ENCODE results near the gene IL34. TPM values are rescaled to one million over a fixed set of nuclear protein-coding genes. Genes with fewer than 3 reads are reported as not detected.
A peak's percentile ranks its signal among the peaks of the same experiment; 100 is the strongest.

IL34 gene
- total and polyA plus RNA-seq, 5 donors from 2014 or later: not detected

DNA sequence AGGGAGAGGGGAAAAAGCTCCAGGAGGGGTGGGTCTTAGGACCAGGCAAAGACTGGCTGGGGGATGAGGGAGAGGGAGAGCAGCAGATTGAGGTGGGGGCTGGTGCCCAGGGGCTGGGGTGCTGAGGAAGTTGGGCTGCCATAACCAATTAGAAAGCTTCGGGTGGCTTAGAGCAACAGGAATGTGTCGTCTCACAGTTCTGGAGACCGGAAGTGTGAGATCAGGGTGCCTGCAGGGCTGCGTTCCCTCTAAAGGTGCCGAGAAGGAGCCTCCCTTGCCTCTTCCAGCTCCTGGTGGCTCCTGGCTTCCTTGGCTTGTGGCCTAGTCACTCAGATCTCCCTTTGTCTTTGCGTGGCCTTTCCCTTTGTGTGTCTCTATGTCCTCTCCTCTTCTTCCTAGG is 2.2 kb downstream of the IL34 start:
- Histone ChIP-seq H3K4me3 (ENCODE audit: low read depth, low read length) (no peak overlapping the region), H3K27me3 (ENCODE audit: control insufficient read depth, insufficient read depth, low read length) (no peaks in the 10 kb centered on the region), H3K9me3 (ENCODE audit: control insufficient read depth in 2 of 2, low read length in 2 of 2) (no peaks in the 10 kb centered on the region), H3K36me3 (ENCODE audit: control insufficient read depth, insufficient read depth, low read length) (no peaks in the 10 kb centered on the region), H3K27ac (ENCODE audit: insufficient read depth, low read length, poor library complexity, severe bottlenecking) (no peak overlapping the region), H3K4me1 (ENCODE audit: control insufficient read depth, insufficient read depth, low read length, poor library complexity, severe bottlenecking) (no peaks in the 10 kb centered on the region)
- no peaks in the 10 kb centered on the region for H3K9me3 Mint-ChIP-seq
- ATAC-seq (ENCODE audit: low read depth in 2 of 2) (no peak), DNase-seq (no peak)
- peak overlapping the region in 1 of 3 donors; percentile 27 for H3K27ac Mint-ChIP-seq
- peaks cover 6% of the 10 kb centered on the region for H3K27me3 Mint-ChIP-seq
- no peaks in the 10 kb centered on the region for H3K36me3 Mint-ChIP-seq
- peaks cover 0 to under 1% (median under 1%) of the 10 kb centered on the region in 4 donors for H3K4me1 Mint-ChIP-seq
- no peak overlapping the region for H3K4me3 Mint-ChIP-seq

DNA sequence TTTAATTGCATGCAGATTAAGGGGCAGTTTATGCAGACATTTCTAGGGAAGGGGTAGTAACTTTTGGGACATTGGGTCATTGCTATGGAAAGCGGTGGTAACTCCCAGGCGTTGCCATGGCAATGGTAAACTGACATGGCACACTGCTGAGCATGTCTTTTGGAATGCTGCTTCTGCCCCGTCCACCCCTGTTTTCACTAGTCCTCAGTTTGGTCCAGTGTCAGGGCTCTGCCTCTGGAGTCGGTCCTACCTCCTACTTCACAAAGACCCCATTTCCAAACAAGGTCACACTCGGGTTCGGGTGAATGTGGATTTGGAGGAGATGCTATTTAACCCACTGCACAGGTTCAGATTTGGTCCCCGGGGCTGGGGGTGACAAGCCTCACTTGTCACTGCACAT is 2.9 kb downstream of the IL34 start:
- Histone ChIP-seq H3K27ac (ENCODE audit: insufficient read depth, low read length, poor library complexity, severe bottlenecking) (no peak overlapping the region), H3K27me3 (ENCODE audit: control insufficient read depth, insufficient read depth, low read length) (no peaks in the 10 kb centered on the region), H3K9me3 (ENCODE audit: control insufficient read depth in 2 of 2, low read length in 2 of 2) (no peaks in the 10 kb centered on the region), H3K4me3 (ENCODE audit: low read depth, low read length) (no peak overlapping the region), H3K4me1 (ENCODE audit: control insufficient read depth, insufficient read depth, low read length, poor library complexity, severe bottlenecking) (no peaks in the 10 kb centered on the region), H3K36me3 (ENCODE audit: control insufficient read depth, insufficient read depth, low read length) (no peaks in the 10 kb centered on the region)
- ATAC-seq (ENCODE audit: low read depth in 2 of 2) (no peak), DNase-seq (no peak)
- Mint-ChIP-seq H3K9me3 (no peaks in the 10 kb centered on the region), H3K4me1 (peaks cover 0 to 6% (median 3%) of the 10 kb centered on the region in 4 donors), H3K27me3 (peaks cover 1% of the 10 kb centered on the region), H3K4me3 (no peak overlapping the region), H3K27ac (peak overlapping the region in 1 of 3 donors; percentile 27), H3K36me3 (no peaks in the 10 kb centered on the region)

GRCh38 chr16:70650216-70650615 is 3.9 kb downstream of the IL34 start:
- Histone ChIP-seq H3K4me3 (ENCODE audit: low read depth, low read length) (no peak overlapping the region), H3K27ac (ENCODE audit: insufficient read depth, low read length, poor library complexity, severe bottlenecking) (no peak overlapping the region), H3K4me1 (ENCODE audit: control insufficient read depth, insufficient read depth, low read length, poor library complexity, severe bottlenecking) (no peaks in the 10 kb centered on the region), H3K27me3 (ENCODE audit: control insufficient read depth, insufficient read depth, low read length) (no peaks in the 10 kb centered on the region), H3K9me3 (ENCODE audit: control insufficient read depth in 2 of 2, low read length in 2 of 2) (no peaks in the 10 kb centered on the region), H3K36me3 (ENCODE audit: control insufficient read depth, insufficient read depth, low read length) (no peaks in the 10 kb centered on the region)
- no peak for DNase-seq
- H3K4me3 Mint-ChIP-seq: no peak overlapping the region
- H3K4me1 Mint-ChIP-seq: peaks cover 0 to 7% (median 3%) of the 10 kb centered on the region in 4 donors
- no peaks in the 10 kb centered on the region for H3K9me3 Mint-ChIP-seq
- H3K36me3 Mint-ChIP-seq: no peaks in the 10 kb centered on the region
- no peak for ATAC-seq (ENCODE audit: low read depth in 2 of 2)
- H3K27me3 Mint-ChIP-seq: no peaks in the 10 kb centered on the region
- H3K27ac Mint-ChIP-seq: peak overlapping the region in 1 of 3 donors; percentile 36

GRCh38 chr16:70651524-70651923 is 5.2 kb downstream of the IL34 start:
- H3K27me3 ChIP-seq (ENCODE audit: control insufficient read depth, insufficient read depth, low read length): no peaks in the 10 kb centered on the region
- no peak overlapping the region for H3K27ac ChIP-seq (ENCODE audit: insufficient read depth, low read length, poor library complexity, severe bottlenecking)
- H3K4me1 Mint-ChIP-seq: peaks cover 0 to 7% (median 3%) of the 10 kb centered on the region in 4 donors
- no peaks in the 10 kb centered on the region for H3K36me3 Mint-ChIP-seq
- DNase-seq (no peak), ATAC-seq (ENCODE audit: low read depth in 2 of 2) (no peak)
- H3K27me3 Mint-ChIP-seq: no peaks in the 10 kb centered on the region
- no peak overlapping the region for H3K4me3 ChIP-seq (ENCODE audit: low read depth, low read length)
- H3K27ac Mint-ChIP-seq: peak overlapping the region in 2 of 3 donors; percentile 72 to 88
- no peaks in the 10 kb centered on the region for H3K9me3 Mint-ChIP-seq
- H3K4me1 ChIP-seq (ENCODE audit: control insufficient read depth, insufficient read depth, low read length, poor library complexity, severe bottlenecking): no peaks in the 10 kb centered on the region
- no peaks in the 10 kb centered on the region for H3K36me3 ChIP-seq (ENCODE audit: control insufficient read depth, insufficient read depth, low read length)
- H3K9me3 ChIP-seq (ENCODE audit: control insufficient read depth in 2 of 2, low read length in 2 of 2): no peaks in the 10 kb centered on the region
- no peak overlapping the region for H3K4me3 Mint-ChIP-seq

GRCh38 chr16:70652322-70652721 is 6.0 kb downstream of the IL34 start:
- H3K9me3 ChIP-seq (ENCODE audit: control insufficient read depth in 2 of 2, low read length in 2 of 2): no peaks in the 10 kb centered on the region
- Mint-ChIP-seq H3K27me3 (no peaks in the 10 kb centered on the region), H3K36me3 (no peaks in the 10 kb centered on the region), H3K27ac (no peak overlapping the region), H3K4me1 (peaks cover 0 to 7% (median 3%) of the 10 kb centered on the region in 4 donors), H3K9me3 (no peaks in the 10 kb centered on the region), H3K4me3 (no peak overlapping the region)
- ATAC-seq (ENCODE audit: low read depth in 2 of 2): no peak
- no peak overlapping the region for H3K4me3 ChIP-seq (ENCODE audit: low read depth, low read length)
- DNase-seq: no peak
- H3K27ac ChIP-seq (ENCODE audit: insufficient read depth, low read length, poor library complexity, severe bottlenecking): no peak overlapping the region
- H3K36me3 ChIP-seq (ENCODE audit: control insufficient read depth, insufficient read depth, low read length): no peaks in the 10 kb centered on the region
- H3K27me3 ChIP-seq (ENCODE audit: control insufficient read depth, insufficient read depth, low read length): no peaks in the 10 kb centered on the region
- no peaks in the 10 kb centered on the region for H3K4me1 ChIP-seq (ENCODE audit: control insufficient read depth, insufficient read depth, low read length, poor library complexity, severe bottlenecking)

DNA sequence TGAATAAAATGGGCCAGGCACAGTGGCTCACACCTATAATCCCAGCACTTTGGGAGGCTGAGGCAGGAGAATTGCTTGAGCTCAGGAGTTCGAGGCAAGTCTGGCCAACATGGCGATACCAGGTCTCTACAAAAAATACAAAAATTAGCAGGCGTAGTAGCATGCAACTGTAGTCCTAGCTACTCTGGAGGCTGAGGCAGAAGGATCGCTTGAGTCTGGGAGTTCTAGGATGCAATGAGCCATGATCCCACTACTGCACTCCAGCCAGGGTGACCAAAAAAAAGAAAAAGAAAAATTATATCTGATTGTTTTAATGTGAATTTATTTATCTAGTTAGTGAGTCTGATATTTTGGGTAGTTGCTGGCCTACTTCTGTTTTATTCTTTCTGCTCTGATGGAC is 7.0 kb downstream of the IL34 start:
- Histone ChIP-seq H3K4me1 (ENCODE audit: control insufficient read depth, insufficient read depth, low read length, poor library complexity, severe bottlenecking) (no peaks in the 10 kb centered on the region), H3K36me3 (ENCODE audit: control insufficient read depth, insufficient read depth, low read length) (no peaks in the 10 kb centered on the region), H3K4me3 (ENCODE audit: low read depth, low read length) (no peak overlapping the region), H3K27ac (ENCODE audit: insufficient read depth, low read length, poor library complexity, severe bottlenecking) (no peak overlapping the region), H3K9me3 (ENCODE audit: control insufficient read depth in 2 of 2, low read length in 2 of 2) (no peaks in the 10 kb centered on the region), H3K27me3 (ENCODE audit: control insufficient read depth, insufficient read depth, low read length) (no peaks in the 10 kb centered on the region)
- H3K36me3 Mint-ChIP-seq: no peaks in the 10 kb centered on the region
- no peaks in the 10 kb centered on the region for H3K9me3 Mint-ChIP-seq
- DNase-seq: no peak
- H3K27ac Mint-ChIP-seq: peak overlapping the region; percentile 17 to 44 (median 39)
- H3K4me1 Mint-ChIP-seq: peaks cover 0 to 7% (median 3%) of the 10 kb centered on the region in 4 donors
- ATAC-seq (ENCODE audit: low read depth in 2 of 2): no peak
- H3K4me3 Mint-ChIP-seq: no peak overlapping the region
- peaks cover 5% of the 10 kb centered on the region for H3K27me3 Mint-ChIP-seq

DNA sequence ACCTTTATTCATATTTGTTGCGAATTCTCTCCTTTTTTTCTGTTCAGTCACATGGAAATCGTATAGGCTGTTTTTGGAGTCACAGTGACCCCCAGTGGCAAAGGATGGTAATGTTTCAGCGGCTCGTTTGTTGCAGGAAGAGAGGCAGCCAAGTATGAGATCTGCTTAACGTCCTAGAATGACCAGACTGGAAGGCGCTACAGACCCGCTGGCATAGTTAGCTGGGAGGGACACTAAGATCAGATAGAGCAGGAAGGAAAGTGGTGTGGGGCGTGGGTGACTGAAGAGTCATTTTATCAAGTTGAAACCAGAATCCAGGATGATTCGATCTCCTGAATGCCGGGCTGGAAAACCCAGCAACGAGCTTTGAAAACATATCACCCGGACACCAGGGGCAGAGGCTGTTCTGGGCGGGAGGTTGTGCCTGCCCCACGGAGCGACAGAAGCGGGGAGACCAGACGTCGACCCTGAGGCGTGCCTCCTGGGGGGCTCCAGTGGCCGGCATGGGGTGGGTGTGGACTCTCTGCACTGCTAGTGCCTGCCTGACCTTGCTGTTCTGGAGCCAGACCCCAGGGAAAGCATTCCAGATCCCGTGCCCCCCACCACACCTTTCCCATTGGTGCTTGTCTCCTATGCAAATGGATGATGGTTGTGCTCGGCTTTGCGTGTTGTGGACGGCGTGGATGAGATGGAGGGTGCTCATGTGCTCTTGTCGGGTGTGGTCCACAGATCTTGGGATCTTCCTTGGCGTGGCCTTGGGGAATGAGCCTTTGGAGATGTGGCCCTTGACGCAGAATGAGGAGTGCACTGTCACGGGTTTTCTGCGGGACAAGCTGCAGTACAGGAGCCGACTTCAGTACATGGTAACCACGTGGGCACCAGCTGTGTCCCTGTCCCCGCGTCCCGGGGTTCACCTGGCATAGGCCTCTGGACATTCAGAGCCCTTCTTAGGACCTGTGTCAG is 7.7 kb downstream of the IL34 start:
- no peaks in the 10 kb centered on the region for H3K9me3 ChIP-seq (ENCODE audit: control insufficient read depth in 2 of 2, low read length in 2 of 2)
- DNase-seq (peak; percentile 62 to 83 (median 79)), ATAC-seq (ENCODE audit: low read depth in 2 of 2) (peak; percentile 62 to 69)
- H3K27ac ChIP-seq (ENCODE audit: insufficient read depth, low read length, poor library complexity, severe bottlenecking): no peak overlapping the region
- Mint-ChIP-seq H3K9me3 (no peaks in the 10 kb centered on the region), H3K27me3 (peaks cover 5% of the 10 kb centered on the region), H3K4me3 (peak overlapping the region in 2 of 4 donors; percentile 15 to 69), H3K36me3 (no peaks in the 10 kb centered on the region), H3K4me1 (peaks cover 0 to 7% (median 3%) of the 10 kb centered on the region in 4 donors), H3K27ac (peak overlapping the region; percentile 17 to 44 (median 39))
- H3K27me3 ChIP-seq (ENCODE audit: control insufficient read depth, insufficient read depth, low read length): no peaks in the 10 kb centered on the region
- no peaks in the 10 kb centered on the region for H3K36me3 ChIP-seq (ENCODE audit: control insufficient read depth, insufficient read depth, low read length)
- H3K4me1 ChIP-seq (ENCODE audit: control insufficient read depth, insufficient read depth, low read length, poor library complexity, severe bottlenecking): no peaks in the 10 kb centered on the region
- H3K4me3 ChIP-seq (ENCODE audit: low read depth, low read length): peak overlapping the region; percentile 31
